OCI-LY3 (cell line): ENCODE measurements around the gene SLC26A9.

ENCODE experiments used
- H2AFZ ChIP-seq: fragments of 200-600, 300-600 bp; shearing (Covaris generic); 2 replicates; pipeline ENCODE4 v1.6.0; 2014; ENCODE audit warnings: antibody characterized with exemption, low read depth, low read length
- H3K27ac ChIP-seq: fragments of 200-600, 300-600 bp; sonication (generic); 2 replicates; pipeline ENCODE4 v1.5.1; 2014; ENCODE audit warnings: mild to moderate bottlenecking, low read length, moderate library complexity, mixed read lengths
- H3K27me3 ChIP-seq: fragments of 200-600, 300-600 bp; sonication (generic); 2 replicates; pipeline ENCODE4 v1.6.1; 2014; ENCODE audit warnings: low read depth, low read length, mixed read lengths
- H3K36me3 ChIP-seq: fragments of 200-600, 300-600 bp; sonication (generic); replicated peaks from 2 replicates; pipeline ENCODE3; 2014; ENCODE audit warnings: low read depth, low read length, mixed read lengths
- H3K4me1 ChIP-seq: fragments of 300-600, 200-600 bp; sonication (generic); 2 replicates; pipeline ENCODE4 v1.6.1; 2014; ENCODE audit warnings: low read length, mixed read lengths
- H3K4me2 ChIP-seq: fragments of 200-600, 300-600 bp; sonication (generic); 2 replicates; pipeline ENCODE4 v1.6.1; 2014; ENCODE audit warnings: low read length, mixed read lengths
- H3K4me3 ChIP-seq: fragments of 300-600, 200-600 bp; sonication (generic); 2 replicates; pipeline ENCODE4 v1.5.1; 2014; ENCODE audit warnings: antibody characterized with exemption, mild to moderate bottlenecking, low read length, moderate library complexity
- H3K79me2 ChIP-seq: fragments of 300-600, 200-600 bp; shearing (Covaris generic); 2 replicates; pipeline ENCODE4 v1.6.1; 2014; ENCODE audit warnings: mild to moderate bottlenecking, low read length, mixed read lengths
- H3K9ac ChIP-seq: fragments of 300-600, 200-600 bp; shearing (Covaris generic); 2 replicates; pipeline ENCODE4 v1.6.0; 2014; ENCODE audit warnings: mild to moderate bottlenecking, low read length, moderate library complexity
- H3K9me3 ChIP-seq: fragments of 200-600, 300-600 bp; shearing (Covaris generic); 2 replicates; pipeline ENCODE4 v1.6.1; 2014; ENCODE audit warnings: low read length, mixed read lengths; ENCODE audit not compliant: insufficient read depth
- H4K20me1 ChIP-seq: fragments of 200-600, 300-600 bp; sonication (generic); 2 replicates; pipeline ENCODE4 v1.6.1; 2016; ENCODE audit warnings: low read length, mixed read lengths; ENCODE audit not compliant: insufficient read depth
- CTCF ChIP-seq: fragments of 200-600, 300-600 bp; sonication (generic); IDR thresholded peaks from 2 replicates; pipeline ENCODE4 v1.5.1; 2014; ENCODE audit warnings: antibody characterized with exemption, low read length, low read depth
- EZH2phosphoT487 ChIP-seq: fragments of 200-600 bp; shearing (Covaris generic); IDR thresholded peaks from 2 replicates; pipeline ENCODE4 v1.6.1; 2018; ENCODE audit warnings: antibody characterized with exemption, mixed run types, low read depth

SLC26A9 gene

GRCh38 chr1:205936846-205937586 is 6.2 kb downstream of the SLC26A9 start:
- H4K20me1 ChIP-seq: no peaks in the 10 kb centered on the region
- H2AFZ ChIP-seq: no peak overlapping the region
- TF ChIP-seq EZH2phosphoT487 (peak; percentile 56; the same call in 1 of the 2 replicates), CTCF (no peak)
- no peaks in the 10 kb centered on the region for H3K79me2 ChIP-seq
- H3K9ac ChIP-seq: peak overlapping the region; percentile 87
- H3K9me3 ChIP-seq: no peaks in the 10 kb centered on the region
- H3K4me1 ChIP-seq: peaks cover 69% of the 10 kb centered on the region
- peaks cover 8% of the 10 kb centered on the region for H3K27me3 ChIP-seq
- H3K4me3 ChIP-seq: peak overlapping the region; percentile 62
- H3K36me3 ChIP-seq: no peaks in the 10 kb centered on the region
- peak overlapping the region; percentile 79 for H3K4me2 ChIP-seq
- peak overlapping the region; percentile 97 for H3K27ac ChIP-seq

- peak overlapping the region; percentile 87 for H3K9ac ChIP-seq
- H3K36me3 ChIP-seq: no peaks in the 10 kb centered on the region
- peaks cover 8% of the 10 kb centered on the region for H3K27me3 ChIP-seq
- no peaks in the 10 kb centered on the region for H4K20me1 ChIP-seq
- TF ChIP-seq CTCF (no peak), EZH2phosphoT487 (no peak)
- H3K4me3 ChIP-seq: peak overlapping the region; percentile 62
- peak overlapping the region; percentile 79 for H3K4me2 ChIP-seq
- peak overlapping the region; percentile 97 for H3K27ac ChIP-seq
- no peaks in the 10 kb centered on the region for H3K9me3 ChIP-seq
- peaks cover 69% of the 10 kb centered on the region for H3K4me1 ChIP-seq
- no peak overlapping the region for H2AFZ ChIP-seq
- no peaks in the 10 kb centered on the region for H3K79me2 ChIP-seq
Observed at GRCh38 chr1:205936311-205936710, 6.9 kb downstream of the SLC26A9 start.

- Histone ChIP-seq H3K4me3 (peak overlapping the region; percentile 62; the same call in 1 of the 2 replicates), H3K79me2 (no peaks in the 10 kb centered on the region), H3K9me3 (no peaks in the 10 kb centered on the region), H3K4me1 (peaks cover 69% of the 10 kb centered on the region), H3K9ac (peak overlapping the region; percentile 87), H4K20me1 (no peaks in the 10 kb centered on the region), H3K36me3 (no peaks in the 10 kb centered on the region), H3K27ac (peak overlapping the region; percentile 97), H3K4me2 (peak overlapping the region; percentile 79), H2AFZ (no peak overlapping the region), H3K27me3 (peaks cover 9% of the 10 kb centered on the region)
- no peak for TF ChIP-seq CTCF
- TF ChIP-seq EZH2phosphoT487: no peak
Observed at GRCh38 chr1:205935869-205936268, 7.4 kb downstream of the SLC26A9 start.

- no peaks in the 10 kb centered on the region for H3K36me3 ChIP-seq
- H3K27ac ChIP-seq: no peak overlapping the region
- peaks cover 60% of the 10 kb centered on the region for H3K4me1 ChIP-seq
- peaks cover 12% of the 10 kb centered on the region for H3K27me3 ChIP-seq
- H3K9me3 ChIP-seq: no peaks in the 10 kb centered on the region
- no peaks in the 10 kb centered on the region for H3K79me2 ChIP-seq
- H2AFZ ChIP-seq: no peak overlapping the region
- TF ChIP-seq CTCF (no peak), EZH2phosphoT487 (no peak)
- H3K4me3 ChIP-seq: no peak overlapping the region
- H3K9ac ChIP-seq: no peak overlapping the region
- no peaks in the 10 kb centered on the region for H4K20me1 ChIP-seq
- H3K4me2 ChIP-seq: no peak overlapping the region
Observed at GRCh38 chr1:205934788-205935187, 8.5 kb downstream of the SLC26A9 start.
